Measurements from ENCODE around the gene SIRPA.

The SIRPA gene

DNA sequence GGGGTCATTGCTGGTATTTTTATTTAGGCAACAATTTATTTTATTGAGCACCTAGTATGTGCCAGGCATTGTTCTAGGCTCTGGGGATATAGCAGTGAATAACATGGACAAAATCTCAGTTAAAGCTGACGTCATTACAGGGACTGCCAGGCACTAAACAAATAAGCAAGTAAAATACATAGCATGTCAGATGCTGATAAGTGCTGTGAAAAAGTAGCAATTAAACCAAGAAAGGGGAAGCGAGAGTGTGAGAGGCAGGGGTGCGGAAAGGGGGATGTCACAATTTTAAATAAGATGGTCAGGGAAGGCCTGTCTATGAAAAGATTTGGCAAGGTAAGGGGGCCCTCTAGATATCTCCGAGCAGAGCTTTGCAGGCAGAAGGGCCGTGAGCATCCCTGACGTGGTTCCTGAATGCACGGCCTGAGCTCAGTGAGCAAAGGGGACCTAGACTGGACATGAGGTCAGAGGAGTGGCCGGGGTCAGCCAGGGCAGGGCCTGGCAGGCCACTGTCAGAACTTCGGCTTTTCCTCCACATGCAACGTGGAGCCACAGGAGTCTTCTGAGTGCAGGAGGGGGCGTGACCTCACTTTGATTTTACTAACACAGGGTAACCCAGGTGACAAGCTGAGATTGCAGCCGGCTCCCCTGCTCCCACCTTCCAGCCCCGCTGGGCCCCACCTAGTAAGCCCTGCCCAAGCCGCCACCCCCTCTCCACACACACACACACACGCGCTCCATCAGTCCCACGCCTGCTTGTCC lies 24.2 kb upstream of the SIRPA start:
- DNase-seq: no peak

DNA sequence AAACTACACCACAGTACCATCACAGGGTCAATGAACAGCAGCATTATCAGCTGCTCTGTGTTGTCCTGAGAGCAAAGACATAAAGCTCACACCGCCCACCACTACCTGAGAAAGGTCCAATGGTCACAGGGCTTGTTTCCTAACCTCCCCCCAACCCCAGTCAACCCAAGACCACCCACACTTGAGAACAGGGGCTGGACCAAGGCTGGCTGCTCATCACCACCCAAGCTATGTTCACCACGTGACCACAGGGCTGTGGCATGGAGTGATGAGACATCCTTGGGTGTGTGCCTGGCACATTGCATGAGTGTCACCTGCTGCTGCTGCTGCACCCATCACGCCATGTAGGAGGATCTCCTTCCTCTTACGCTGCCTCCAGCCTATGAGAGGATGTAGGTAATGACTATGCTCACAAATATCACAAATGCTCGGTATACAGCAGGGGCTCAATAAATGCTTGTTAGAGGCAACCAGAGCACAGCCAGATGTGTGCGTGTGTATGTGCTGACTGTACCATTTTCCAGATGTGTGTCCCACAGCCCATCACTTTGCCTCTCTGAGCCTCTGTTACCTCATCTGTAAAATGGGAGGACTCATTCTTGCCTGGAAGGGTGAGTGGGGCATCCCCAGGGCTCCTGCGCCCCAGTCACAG lies 23.3 kb upstream of the SIRPA start:
- DNase-seq: no peak

DNA sequence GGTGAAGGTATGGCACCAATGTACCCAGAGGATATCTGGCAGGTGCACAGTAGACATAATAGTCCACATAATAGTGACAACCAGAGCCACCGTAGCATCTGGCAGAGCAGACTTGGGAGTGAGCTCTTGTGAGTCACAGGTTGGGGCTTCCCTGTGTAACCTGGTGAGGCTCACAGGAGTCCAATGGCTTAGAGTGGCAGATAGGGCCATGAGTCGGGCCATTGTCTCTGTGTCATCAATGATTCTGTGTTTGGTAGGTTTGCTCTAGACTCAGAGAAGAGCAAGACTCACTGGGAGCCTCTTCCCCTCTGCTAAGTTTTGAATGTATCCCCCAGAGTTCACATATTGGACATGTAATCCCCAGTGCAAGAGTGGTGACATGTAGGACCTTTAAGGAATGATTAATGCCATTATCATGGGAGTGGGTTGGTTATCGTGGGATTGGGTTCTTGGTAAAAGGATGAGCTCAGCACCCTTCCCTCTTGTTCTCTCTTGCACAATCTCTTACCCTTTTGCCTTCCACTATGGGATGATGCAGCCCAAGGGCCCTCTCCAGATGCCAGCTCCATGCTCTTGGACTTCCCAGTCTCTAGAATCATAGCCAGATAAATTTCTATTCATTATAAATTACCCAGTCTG lies 22.6 kb upstream of the SIRPA start:
- no peak for DNase-seq

DNA sequence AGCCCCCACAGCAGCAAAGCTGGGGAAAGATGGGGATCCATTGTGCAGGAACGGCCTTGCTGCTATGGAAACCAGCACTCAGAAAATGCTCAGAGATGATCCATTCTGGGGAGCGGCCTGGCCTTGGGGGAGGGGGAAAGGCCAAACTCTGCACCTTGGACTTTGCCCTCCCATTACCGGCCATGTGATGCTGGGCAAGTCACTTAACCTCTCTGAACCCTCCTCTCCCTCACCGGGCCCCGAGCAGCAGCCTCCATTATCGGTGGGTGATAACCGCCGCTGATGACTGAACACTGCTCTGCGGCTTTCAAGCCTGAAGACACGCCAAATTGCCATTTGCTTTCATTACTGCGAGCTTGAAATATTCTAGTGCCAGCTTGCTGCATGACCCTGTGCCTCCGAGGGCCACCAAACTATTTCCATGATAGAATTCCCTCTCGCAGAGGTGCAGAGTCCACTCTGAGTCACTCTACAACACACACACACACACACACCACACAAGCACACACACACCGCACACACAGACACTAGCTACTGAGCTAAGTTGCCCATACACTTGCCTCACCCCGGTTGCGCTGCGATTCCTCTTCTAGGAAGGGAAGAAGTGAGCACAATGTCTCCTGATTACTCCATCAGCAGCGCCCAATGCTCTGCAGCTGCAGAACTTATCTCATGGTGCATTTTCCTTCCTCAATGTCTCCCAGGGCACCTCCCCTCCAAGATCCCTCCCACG lies 20.6 kb upstream of the SIRPA start:
- no peak for DNase-seq

DNA sequence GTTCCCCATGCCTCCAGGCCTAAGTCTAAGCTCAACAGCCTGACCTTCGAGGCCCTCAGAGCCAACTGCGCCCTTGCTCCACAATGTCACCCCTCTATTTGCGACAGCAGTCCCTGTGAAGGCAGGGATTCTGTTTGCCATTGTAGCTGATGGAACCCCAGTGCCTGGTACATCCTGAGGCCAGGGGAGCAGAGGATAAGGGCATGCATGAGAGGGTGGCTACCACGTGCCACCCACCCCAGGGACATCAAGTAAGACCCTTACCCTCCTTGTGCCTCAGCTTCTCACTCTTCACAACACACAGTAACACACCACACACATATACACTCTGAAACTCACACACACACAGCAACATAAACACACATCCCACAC lies 20.0 kb upstream of the SIRPA start:
- DNase-seq: no peak

GRCh38 chr20:1875762-1876161 lies 19.4 kb upstream of the SIRPA start:
- no peak for DNase-seq

GRCh38 chr20:1876217-1876921 lies 18.8 kb upstream of the SIRPA start:
- DNase-seq: no peak

DNA sequence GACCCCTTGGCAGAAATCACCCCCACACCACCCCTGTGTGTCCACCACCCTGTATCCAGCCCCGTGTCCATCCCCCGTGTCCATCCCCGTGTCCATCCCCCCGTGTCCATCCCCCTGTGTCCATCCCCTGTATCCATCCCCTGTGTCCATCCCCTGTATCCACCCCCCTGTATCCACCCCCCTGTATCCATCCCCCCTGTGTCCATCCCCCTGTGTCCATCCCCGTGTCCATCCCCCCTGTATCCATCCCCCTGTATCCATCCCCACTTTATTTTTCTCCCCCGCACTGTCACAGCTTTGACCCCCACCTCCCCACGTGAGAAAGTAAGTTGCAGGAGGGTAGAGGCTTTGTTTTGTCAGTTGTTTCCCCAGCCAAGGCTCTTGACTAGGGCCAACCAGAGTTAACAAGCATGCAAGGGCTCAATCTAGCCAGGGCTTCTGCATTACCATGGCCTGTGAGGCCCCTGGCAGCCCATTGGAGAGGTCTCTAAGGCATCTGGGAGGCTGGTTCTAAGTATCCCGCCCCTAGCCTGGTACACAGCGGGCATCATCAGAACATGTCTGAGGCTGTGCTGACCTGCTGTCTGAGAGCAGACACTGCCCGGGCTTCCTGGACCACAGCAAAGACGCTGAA lies 18.1 kb upstream of the SIRPA start:
- peak; percentile 22 for DNase-seq

- no peak for DNase-seq
These were observed 17.5 kb upstream of the SIRPA start for GRCh38 chr20:1877609-1878200.

DNA sequence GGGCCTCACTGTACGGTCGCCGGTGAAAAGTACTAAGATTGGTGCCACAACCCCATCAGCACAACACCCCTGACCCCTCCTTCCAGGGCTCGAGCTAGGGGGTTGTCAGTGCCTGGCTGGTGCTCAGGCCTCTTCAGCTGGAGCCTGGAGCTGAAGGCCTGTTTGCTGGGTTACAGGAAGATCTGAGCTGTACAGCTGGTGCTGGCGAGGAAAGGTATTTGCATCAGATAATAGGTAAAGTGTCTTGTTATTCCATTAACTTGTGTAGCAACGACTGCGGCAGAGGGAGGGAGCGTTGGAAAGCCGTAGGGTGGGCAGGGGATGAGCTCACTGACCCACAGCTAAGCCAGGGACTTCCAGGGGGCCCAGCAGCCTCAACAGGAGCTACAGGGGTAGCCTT lies 15.8 kb upstream of the SIRPA start:
- DNase-seq: no peak

- no peak for DNase-seq
These were observed 15.3 kb upstream of the SIRPA start for GRCh38 chr20:1879934-1880333.

- no peak for DNase-seq
These were observed 14.5 kb upstream of the SIRPA start for GRCh38 chr20:1880529-1881239.

DNA sequence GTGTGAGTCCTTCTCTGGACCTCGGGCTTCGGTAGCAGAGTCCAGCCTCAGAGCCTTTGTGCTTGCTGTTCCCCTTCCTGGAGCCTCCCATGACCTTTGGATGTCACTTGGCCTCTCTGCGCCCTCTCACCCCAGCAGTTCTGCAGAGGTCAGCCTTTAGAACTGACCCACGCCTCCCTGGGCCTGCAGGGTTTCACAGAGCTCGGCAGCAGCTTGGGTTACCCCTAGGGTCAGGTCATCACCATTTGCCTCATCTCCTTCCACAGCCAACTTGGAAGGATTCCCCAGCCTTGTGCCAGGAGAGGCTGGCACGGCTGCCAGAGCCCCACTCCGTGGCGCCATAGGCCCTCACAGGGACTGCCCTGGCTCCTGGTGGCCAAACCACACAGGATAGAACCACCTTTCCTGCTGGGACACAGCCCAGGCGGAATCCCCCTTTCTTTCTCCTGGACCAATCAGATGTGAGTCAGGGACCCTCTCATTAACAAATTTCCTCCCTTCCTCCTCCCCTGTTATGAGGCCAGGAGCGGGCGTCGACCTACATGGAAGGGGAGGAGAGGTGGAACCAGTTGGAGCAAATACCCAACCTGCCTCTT lies 13.9 kb upstream of the SIRPA start:
- no peak for DNase-seq

GRCh38 chr20:1882026-1882425 lies 13.2 kb upstream of the SIRPA start:
- DNase-seq: no peak

DNA sequence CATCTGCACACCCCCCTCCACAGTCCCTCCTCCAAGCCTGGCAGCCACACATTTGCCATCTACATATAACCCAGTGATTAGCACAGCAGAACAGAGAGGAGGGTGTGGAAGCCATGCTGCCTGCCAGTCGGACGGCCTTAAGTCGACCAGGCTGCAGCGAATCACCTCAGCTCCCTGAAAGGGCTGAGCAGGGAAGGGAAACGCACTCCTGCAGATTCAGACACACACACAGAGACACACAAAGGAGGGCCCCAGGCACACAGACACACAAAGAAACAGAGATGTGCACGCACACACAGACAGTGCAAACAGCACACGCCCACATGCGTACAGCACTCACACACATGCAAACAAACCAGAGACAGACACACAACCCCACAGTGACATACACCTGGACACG lies 11.2 kb upstream of the SIRPA start:
- no peak for DNase-seq

- DNase-seq: no peak
These were observed 10.0 kb upstream of the SIRPA start for GRCh38 chr20:1885254-1885653.

- no peak for DNase-seq
These were observed 9.1 kb upstream of the SIRPA start for GRCh38 chr20:1885940-1886693.

GRCh38 chr20:1887321-1887720 lies 7.9 kb upstream of the SIRPA start:
- no peak for DNase-seq

GRCh38 chr20:1887756-1888155 lies 7.5 kb upstream of the SIRPA start:
- DNase-seq: no peak

GRCh38 chr20:1888796-1889463 lies 6.3 kb upstream of the SIRPA start:
- DNase-seq: no peak
